Hematopoietic multipotent progenitor cell treated with erythropoietin and hydrocortisone succinate and interleukin-3 and kit ligand, for 15 days (in vitro differentiated cells): Measurements from ENCODE around the gene CARS2.
"Not testable (repeated sequence)": the region's sequence is repeated elsewhere in the genome, so short reads cannot be mapped to it uniquely, and the experiment has no call there.

Source experiments
- DNase-seq: peaks from one replicate; pipeline ENCODE4 v3.0.0-alpha.2; 2015; ENCODE audit warnings: low spot score

The CARS2 gene

DNA sequence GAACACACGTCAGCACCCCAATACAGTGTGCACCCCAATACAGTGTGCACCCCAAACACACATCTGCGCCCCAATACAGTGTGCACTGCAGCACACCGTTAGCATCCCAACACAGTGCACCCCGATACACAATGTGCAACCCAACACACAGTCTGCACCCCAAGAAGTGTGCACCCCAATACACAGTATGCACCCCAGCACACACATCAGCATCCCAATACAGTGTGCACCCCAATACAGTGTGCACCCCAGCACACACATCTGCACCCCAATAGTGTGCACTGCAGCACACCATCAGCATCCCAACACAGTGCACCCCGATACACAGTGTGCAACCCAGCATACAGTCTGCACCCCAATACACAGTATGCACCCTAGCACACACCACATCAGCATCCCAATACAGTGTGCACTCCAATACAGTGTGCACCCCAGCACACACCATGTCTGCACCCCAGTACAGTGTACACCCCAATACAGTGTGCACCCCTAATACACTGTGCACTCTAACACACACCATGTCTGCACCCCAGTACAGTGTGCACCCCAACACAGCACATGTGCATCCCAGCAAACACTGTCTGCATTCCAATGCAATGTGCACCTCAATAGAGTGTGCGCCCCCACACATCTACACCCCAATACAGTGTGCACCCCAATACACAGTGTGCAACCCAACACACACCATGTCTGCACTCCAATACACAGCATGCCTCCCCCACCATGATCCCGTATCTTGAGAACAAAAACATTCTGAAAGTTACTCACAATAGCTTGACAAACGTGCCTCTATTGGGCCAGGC is 855 bp upstream of the CARS2 start:
- no peak for DNase-seq

DNA sequence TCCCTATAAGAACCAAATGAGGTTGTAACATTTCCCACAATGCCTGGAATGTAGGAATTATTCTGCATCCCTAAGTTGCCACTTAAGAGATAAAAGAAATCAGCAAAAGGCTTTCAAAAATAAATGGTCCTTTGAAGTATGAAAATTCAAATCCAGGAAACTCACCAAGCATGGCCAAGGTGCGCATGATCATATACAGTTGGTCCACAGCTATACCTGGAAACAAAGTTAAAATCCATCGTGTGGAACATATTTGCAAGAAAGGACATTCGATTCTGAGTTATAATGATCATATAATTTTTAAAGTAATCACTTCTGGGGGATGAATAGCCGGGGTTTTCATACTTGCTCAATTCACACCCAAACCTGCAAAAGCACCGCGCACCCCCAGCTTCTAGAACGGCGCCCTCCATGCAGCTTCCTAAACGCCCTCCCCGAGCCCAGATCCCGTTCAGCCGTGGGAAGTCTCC is 525 bp downstream of the CARS2 start:
- DNase-seq, result no peak

DNA sequence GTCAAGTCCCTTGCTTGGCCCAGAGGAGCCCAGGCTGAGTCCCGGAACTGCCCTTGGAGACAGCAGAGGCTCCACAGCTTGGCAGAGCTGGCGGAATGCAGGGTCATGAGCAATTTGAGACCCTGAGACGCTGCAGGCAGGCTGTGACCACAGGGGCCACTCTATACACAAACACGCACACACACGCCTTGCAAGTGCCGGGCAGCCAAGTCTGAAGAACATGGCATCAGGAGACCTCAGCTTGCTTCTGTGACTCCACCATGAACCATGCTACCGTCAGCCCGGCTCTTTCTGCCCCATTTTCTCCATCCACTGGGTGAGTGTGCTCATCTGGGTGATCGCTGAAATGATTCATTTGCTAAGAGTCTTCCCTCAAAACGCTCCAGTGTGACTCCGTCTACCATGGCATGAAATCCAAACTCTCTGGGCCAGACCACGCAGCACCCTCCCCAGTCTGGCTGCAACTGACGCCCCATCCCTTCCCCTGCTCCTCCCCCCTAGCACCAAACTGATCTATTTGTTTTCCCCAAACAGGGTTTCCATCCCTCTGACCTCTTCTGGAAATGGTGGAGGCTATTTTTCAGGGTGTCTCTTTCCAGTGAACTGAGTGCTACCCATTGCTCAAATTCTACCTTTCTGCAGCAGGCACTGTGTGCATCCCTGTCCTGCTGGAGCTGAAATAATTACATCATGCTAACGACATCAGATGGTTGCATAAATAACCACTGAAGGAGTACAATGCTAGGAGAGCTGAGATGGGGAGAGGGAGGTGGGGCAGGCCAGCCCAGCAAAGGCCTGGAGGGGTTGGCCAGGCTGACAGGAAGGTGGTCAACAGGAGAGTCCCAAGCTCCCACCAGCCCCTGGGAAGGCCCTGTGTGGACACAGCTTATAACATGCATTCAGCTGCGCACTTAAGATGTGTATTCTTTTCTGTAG is 3.1 kb downstream of the CARS2 start:
- no peak for DNase-seq

DNA sequence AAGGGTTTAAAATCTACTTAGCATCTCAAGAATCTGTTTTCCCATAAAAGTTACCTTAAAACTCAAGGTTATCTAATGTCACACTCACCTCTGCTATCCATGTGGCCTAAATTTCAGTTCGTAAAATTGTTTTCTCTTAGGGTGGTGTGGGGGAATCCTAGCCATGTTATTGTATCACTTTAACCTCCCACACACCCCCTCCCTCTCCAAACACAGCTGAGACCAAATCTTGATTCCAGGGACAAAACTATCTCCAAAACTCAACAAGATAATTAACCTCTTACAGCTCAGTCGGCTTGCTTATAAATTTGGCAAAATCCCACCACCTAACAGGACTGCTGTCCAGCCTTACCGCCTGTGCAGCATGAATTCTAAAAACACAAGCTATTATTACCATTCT is 3.8 kb downstream of the CARS2 start:
- DNase-seq, result no peak

DNA sequence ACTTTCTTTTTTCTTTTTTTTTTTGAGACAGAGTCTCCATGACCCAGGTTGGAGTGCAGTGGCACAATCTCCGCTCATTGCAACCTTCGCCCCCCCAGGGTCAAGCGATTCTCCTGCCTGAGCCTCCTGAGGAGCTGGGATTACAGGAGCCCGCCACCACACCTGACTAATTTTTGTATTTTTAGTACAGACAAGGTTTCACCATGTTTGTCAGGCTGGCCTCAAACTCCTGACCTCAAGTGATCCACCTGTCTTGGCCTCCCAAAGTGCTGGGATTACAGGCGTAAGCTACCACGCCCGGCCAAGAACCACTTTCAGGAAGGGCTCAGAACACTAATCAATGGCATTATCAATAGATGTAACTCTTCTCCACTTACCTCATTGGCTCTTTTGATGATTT is 4.9 kb downstream of the CARS2 start:
- not testable (repeated sequence) for DNase-seq

GRCh38 chr13:110700641-110701040 is 5.3 kb downstream of the CARS2 start:
- no peak for DNase-seq

- no peak for DNase-seq
These were observed 5.7 kb downstream of the CARS2 start for GRCh38 chr13:110700186-110700585.

GRCh38 chr13:110699148-110700145 is 6.5 kb downstream of the CARS2 start:
- DNase-seq, result no peak

DNA sequence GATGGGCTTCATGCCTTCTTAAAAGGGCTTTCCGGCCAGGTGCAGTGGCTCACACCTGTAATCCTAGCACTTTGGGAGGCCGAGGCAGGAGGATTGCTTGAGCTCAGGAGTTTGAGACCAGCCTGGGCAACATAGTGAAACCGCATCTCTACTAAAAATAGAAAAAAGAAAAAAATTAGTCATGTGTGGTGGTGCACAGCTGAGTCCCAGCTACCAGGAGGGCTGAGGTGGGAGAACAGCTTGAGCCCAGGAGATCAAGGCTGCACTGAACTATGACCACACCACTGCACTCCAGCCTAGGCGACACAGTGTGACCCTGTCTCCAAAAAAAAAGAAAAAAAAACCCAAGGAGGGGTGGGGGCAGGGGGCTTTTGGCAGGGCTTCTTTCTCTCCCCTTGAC is 7.2 kb downstream of the CARS2 start:
- DNase-seq, result no peak

- DNase-seq, result no peak
These were observed 8.1 kb downstream of the CARS2 start for GRCh38 chr13:110697842-110698241.

GRCh38 chr13:110696776-110697175 is 9.1 kb downstream of the CARS2 start:
- DNase-seq, result no peak

GRCh38 chr13:110695774-110696173 is 10.1 kb downstream of the CARS2 start:
- not testable (repeated sequence) for DNase-seq

DNA sequence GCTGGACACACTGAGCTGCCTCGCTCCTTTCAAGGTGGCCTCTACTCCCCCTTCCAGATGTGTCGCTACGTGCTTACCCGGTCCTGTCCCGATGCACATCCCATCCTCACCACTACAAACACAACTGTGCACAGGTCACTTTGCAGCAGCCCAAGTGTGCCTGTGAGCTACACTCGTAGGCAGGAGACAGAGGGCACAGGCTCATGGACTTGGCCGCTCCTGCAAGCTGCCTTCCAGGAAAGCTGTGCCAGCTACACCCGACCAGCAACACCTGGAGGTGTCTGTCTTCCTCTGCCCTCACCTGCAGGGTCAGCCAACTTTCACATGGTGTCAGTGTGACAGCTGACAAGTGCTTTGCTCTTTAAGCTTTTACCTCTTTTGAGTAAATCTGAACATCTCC is 15.4 kb downstream of the CARS2 start:
- DNase-seq, result no peak

DNA sequence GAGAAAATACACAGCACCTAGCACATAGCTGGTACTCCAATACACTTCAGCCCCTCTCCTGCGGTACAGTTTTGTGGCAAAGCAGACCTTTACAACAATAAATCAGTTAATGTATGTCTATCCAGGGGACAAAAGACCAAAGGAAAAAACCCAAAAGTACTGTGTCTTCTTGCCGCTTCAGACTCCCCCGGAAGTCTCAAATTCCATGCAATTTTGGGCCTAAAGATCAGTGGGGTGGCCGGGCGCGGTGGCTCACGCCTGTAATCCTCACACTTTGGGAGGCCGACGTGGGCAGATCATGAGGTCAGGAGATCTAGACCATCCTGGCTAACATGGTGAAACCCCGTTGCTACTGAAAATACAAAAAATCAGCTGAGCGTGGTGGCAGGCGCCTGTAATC is 16.2 kb downstream of the CARS2 start:
- DNase-seq, result no peak

DNA sequence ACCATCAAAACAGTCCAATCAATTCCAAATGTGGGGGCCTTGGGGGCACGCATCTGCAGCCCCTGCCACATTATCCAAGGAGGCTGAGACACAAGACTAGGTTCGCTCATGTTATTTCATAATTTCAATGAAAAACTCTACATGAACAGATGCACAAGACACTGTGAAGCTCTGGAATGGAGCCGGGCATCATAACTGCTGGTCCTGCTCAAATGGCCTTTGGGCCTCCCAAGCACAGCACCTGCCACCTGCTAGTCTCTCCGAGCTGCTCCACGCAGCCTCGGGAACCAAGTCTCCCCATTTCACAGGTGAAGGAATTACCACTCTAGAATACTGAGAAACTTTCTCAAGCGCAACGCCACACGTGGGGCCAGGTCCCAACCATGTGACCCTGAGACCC is 16.9 kb downstream of the CARS2 start:
- no peak for DNase-seq

GRCh38 chr13:110687736-110688135 is 18.2 kb downstream of the CARS2 start:
- no peak for DNase-seq

GRCh38 chr13:110685305-110686020 is 20.5 kb downstream of the CARS2 start:
- no peak for DNase-seq

- no peak for DNase-seq
These were observed 21.4 kb downstream of the CARS2 start for GRCh38 chr13:110684388-110685056.

- no peak for DNase-seq
These were observed 22.0 kb downstream of the CARS2 start for GRCh38 chr13:110683921-110684320.

DNA sequence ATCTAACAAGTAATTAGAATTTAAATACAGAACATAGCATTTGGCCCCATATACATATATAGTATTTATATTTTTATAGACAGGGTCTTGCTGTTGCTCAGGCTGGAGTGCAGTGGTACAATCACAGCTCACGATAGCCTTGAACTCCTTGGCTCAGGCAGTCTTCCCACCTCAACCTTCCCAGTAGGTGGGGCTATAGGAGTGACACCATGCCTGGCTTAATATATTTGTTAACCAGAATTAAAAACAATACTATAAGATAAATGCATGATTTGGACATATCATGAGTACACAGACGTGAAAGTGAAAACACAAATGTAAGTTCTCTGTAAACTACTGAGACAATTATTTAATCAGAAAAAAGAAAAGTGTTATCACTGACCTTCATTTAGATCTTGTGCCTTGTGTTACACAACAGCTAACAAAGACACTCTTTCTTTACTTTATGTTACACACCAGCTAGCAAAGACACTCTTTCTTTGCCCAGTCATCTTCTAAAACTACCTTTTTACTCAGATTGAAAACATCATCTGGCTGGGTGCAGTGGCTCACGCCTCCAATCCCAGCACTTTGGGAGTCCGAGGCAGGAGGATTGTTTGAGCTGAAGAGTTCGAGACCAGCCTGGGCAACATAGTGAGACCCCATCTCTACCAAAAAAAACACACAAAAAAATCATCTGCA is 22.6 kb downstream of the CARS2 start:
- DNase-seq, result peak; percentile 38
